ENCODE results near the gene ARID1B.
A peak's percentile ranks its signal among the peaks of the same experiment; 100 is the strongest.

ARID1B gene

DNA sequence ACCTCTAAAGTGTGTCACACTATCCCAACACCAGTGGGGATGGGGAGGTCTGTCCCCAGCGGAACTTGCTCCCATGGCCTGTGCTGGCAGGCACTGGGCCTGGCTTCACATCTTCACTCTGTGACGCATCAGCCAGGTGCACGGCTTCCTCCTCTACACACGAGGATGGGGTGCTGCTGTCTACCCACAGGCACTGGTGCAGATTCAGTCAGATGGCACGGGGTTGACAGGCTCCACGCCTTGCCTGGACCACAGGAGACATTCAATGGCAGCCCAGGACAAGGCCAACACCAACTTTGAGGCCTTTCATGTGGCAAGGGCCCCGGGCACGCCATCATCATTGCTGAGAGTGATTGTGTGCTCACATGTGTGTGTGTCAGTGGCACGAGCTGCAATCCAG, 453.7 kb downstream of the ARID1B start:
- Mint-ChIP-seq H3K27me3 (peaks cover 61 to 69% of the 10 kb centered on the region in 2 donors), H3K4me3 (no peak overlapping the region), H3K4me1 (peaks cover 11 to 26% of the 10 kb centered on the region in 2 donors), H3K27ac (no peak overlapping the region), H3K36me3 (peaks cover 3% of the 10 kb centered on the region in 2 donors), H3K9me3 (no peaks in the 10 kb centered on the region)
- ATAC-seq (replicated peaks) (no peak), DNase-seq (no peak)

GRCh38 chr6:157232161-157232895, 455.1 kb downstream of the ARID1B start:
- H3K4me3 Mint-ChIP-seq, result no peak overlapping the region
- H3K36me3 Mint-ChIP-seq, result peaks cover 3% of the 10 kb centered on the region in 2 donors
- H3K9me3 Mint-ChIP-seq, result no peaks in the 10 kb centered on the region
- H3K27ac Mint-ChIP-seq, result no peak overlapping the region
- H3K27me3 Mint-ChIP-seq, result peaks cover 67 to 68% of the 10 kb centered on the region in 2 donors
- no peak for ATAC-seq (replicated peaks)
- DNase-seq, result no peak
- H3K4me1 Mint-ChIP-seq, result peaks cover 11 to 26% of the 10 kb centered on the region in 2 donors

- Mint-ChIP-seq H3K4me3 (no peak overlapping the region), H3K27ac (no peak overlapping the region), H3K27me3 (peaks cover 66 to 73% of the 10 kb centered on the region in 2 donors), H3K9me3 (peaks cover under 1 to 2% of the 10 kb centered on the region in 2 donors), H3K36me3 (peaks cover 3% of the 10 kb centered on the region in 2 donors), H3K4me1 (peaks cover 11 to 20% of the 10 kb centered on the region in 2 donors)
- ATAC-seq (replicated peaks) (no peak), DNase-seq (no peak)
Measured at GRCh38 chr6:157233156-157233555, 456.0 kb downstream of the ARID1B start.

- Mint-ChIP-seq H3K9me3 (peaks cover 3 to 5% of the 10 kb centered on the region in 2 donors), H3K4me1 (peaks cover 11 to 20% of the 10 kb centered on the region in 2 donors), H3K4me3 (no peak overlapping the region), H3K36me3 (peaks cover 3% of the 10 kb centered on the region in 2 donors), H3K27me3 (peaks cover 69 to 77% of the 10 kb centered on the region in 2 donors), H3K27ac (no peak overlapping the region)
- DNase-seq, result no peak
- ATAC-seq (replicated peaks), result no peak
Measured at GRCh38 chr6:157233686-157234085, 456.5 kb downstream of the ARID1B start.

DNA sequence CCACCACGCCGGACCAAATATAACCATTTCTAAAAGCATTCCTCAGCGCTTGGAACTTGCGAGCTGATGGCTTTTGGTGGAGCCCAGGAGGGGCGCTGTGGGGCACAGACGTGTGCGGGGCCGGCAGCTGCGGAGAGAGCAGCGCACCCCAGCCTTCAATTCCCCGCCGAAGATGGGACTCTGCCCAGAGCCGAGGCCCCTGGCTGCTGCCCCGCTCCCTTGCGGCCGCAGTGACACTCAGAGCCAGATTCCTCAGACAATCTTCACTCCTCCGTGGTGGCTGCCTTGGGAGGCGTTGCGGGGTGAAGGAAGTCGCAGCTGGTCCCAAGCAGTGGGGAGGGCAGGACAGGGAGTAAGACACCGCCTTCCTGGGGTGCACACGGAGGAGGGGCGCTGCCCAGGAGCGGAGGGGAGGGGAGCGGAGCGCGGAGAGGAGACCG, 458.4 kb downstream of the ARID1B start:
- DNase-seq, result no peak
- peaks cover 10 to 18% of the 10 kb centered on the region in 2 donors for H3K4me1 Mint-ChIP-seq
- H3K4me3 Mint-ChIP-seq, result peak overlapping the region; percentile 90 to 95
- H3K36me3 Mint-ChIP-seq, result peaks cover 3% of the 10 kb centered on the region in 2 donors
- H3K27ac Mint-ChIP-seq, result peak overlapping the region; percentile 90
- H3K9me3 Mint-ChIP-seq, result peaks cover 3 to 5% of the 10 kb centered on the region in 2 donors
- peak; percentile 82 to 83 for ATAC-seq (replicated peaks)
- peaks cover 61 to 81% of the 10 kb centered on the region in 2 donors for H3K27me3 Mint-ChIP-seq

- DNase-seq, result no peak
- Mint-ChIP-seq H3K27ac (no peak overlapping the region), H3K9me3 (peaks cover 3 to 5% of the 10 kb centered on the region in 2 donors), H3K36me3 (peaks cover 3% of the 10 kb centered on the region in 2 donors), H3K4me1 (peaks cover 10 to 20% of the 10 kb centered on the region in 2 donors), H3K4me3 (peak overlapping the region; percentile 90 to 95), H3K27me3 (peaks cover 58 to 81% of the 10 kb centered on the region in 2 donors)
- peak; percentile 70 to 74 for ATAC-seq (replicated peaks)
Measured at GRCh38 chr6:157236040-157236725, 459.0 kb downstream of the ARID1B start.

GRCh38 chr6:157238346-157238745, 461.2 kb downstream of the ARID1B start:
- Mint-ChIP-seq H3K9me3 (peaks cover 3 to 5% of the 10 kb centered on the region in 2 donors), H3K4me1 (peaks cover 10 to 20% of the 10 kb centered on the region in 2 donors), H3K27me3 (peaks cover 45 to 67% of the 10 kb centered on the region in 2 donors), H3K4me3 (no peak overlapping the region), H3K27ac (no peak overlapping the region), H3K36me3 (peaks cover 3% of the 10 kb centered on the region in 2 donors)
- ATAC-seq (replicated peaks) (no peak), DNase-seq (no peak)

DNA sequence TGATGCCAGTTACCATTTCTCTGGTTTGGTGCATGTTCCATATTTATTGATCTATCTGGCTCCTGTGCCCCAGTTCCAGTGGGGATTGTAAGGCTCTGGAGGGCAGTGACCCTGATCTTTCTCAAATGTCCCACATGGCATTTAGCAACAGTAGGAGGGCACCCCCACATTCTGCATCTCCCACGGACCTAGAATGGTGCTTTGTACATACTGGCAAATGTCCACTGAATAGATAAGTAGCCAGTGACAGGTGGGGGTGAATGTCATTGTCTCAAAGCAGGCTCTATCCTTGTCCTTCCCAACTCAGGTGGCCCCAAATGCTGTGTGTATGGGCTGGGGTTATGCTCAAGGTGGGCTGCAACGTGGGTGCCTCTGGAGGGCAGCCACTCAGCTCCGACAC, 462.0 kb downstream of the ARID1B start:
- ATAC-seq (replicated peaks), result no peak
- no peak for DNase-seq
- H3K27me3 Mint-ChIP-seq, result peaks cover 43 to 64% of the 10 kb centered on the region in 2 donors
- H3K36me3 Mint-ChIP-seq, result peaks cover 3% of the 10 kb centered on the region in 2 donors
- H3K9me3 Mint-ChIP-seq, result peaks cover 7 to 8% of the 10 kb centered on the region in 2 donors
- no peak overlapping the region for H3K27ac Mint-ChIP-seq
- H3K4me3 Mint-ChIP-seq, result no peak overlapping the region
- peaks cover 10 to 20% of the 10 kb centered on the region in 2 donors for H3K4me1 Mint-ChIP-seq

DNA sequence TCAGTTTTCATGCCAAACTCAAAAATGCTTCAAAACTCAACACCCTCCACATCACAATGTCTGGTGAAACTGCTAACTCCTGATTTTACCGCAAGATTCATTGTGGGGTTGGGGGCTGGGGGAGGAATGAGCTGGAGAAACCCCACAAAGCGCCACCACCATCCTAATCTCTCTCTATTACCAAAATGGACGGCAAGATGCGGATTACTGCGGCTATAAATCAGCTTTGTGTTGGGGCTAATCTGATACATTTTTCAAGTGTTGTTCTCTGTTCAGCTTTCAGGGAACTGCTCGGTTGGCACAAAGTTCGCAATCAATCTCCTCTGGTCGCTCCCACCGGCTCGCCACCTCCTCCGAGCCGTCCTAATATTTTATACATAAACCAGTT, 462.5 kb downstream of the ARID1B start:
- Mint-ChIP-seq H3K27ac (no peak overlapping the region), H3K4me1 (peaks cover 10 to 20% of the 10 kb centered on the region in 2 donors), H3K9me3 (peaks cover 7 to 8% of the 10 kb centered on the region in 2 donors), H3K36me3 (peaks cover 3% of the 10 kb centered on the region in 2 donors), H3K27me3 (peaks cover 41 to 59% of the 10 kb centered on the region in 2 donors), H3K4me3 (no peak overlapping the region)
- no peak for ATAC-seq (replicated peaks)
- no peak for DNase-seq

DNA sequence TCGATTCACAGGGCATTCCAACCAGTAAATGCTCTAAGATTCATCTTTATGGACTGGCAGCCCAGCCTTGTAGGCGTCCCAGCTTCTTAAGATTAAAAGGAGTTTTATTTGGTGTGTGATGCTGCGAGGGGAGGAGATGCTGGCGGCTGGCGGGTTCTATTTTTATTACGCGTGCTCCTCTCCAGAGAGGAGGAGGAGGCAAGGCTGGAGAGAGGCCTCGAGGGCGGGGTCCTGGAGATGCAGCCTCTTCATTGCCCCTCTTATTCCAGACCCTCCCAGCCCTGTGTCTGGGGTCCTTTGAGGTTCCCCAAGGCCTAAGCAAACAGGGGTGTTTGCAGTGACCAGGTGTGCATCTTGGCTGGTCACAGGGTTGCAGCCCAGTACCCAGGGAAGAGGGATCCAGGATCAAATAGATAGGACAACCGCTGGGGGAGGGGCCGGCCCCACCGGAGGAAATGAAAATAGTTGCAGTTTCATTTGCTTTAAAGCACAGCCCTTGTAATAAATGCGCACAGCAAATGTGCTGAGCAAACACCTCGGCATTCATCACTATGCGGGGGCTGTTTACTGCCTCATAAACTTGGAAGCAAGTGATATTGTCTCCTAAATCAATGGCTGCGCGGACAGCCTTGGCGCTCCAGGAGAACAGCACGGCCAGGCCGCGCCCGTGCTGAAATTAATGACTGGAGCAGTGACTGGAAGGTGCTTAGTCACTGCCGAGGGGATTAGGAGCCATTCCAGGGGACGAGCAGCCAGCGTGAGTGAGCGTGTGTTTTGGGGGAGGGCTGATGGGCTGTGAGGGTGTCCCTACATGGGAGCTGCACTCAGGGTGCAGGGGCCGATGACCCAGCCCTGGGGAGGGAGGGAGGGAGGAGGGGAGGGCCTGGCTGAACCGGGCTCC, 463.1 kb downstream of the ARID1B start:
- H3K36me3 Mint-ChIP-seq, result peaks cover 3% of the 10 kb centered on the region in 2 donors
- peak overlapping the region; percentile 23 to 34 for H3K4me3 Mint-ChIP-seq
- H3K27ac Mint-ChIP-seq, result no peak overlapping the region
- DNase-seq (no peak), ATAC-seq (replicated peaks) (no peak)
- peaks cover 7 to 8% of the 10 kb centered on the region in 2 donors for H3K9me3 Mint-ChIP-seq
- peaks cover 37 to 52% of the 10 kb centered on the region in 2 donors for H3K27me3 Mint-ChIP-seq
- peaks cover 6 to 20% of the 10 kb centered on the region in 2 donors for H3K4me1 Mint-ChIP-seq

DNA sequence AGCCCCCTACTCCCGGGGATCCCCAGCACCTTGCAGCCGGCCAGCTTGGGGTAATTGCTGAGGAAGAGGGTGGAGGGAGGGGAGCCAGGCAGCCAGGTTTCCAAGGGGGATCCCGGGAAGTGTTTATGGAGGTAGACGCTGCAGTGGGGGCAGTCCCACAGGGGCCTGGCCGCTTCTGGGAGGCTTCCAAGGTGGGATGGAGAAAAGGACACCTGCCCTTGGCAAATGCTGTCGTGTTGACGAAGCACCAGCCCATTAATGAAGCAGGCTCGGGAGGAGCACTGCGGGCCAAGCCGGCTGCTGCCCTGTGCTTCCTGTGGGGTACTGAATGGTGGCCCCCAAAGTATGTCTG, 463.8 kb downstream of the ARID1B start:
- H3K36me3 Mint-ChIP-seq, result no peaks in the 10 kb centered on the region
- DNase-seq, result no peak
- H3K4me3 Mint-ChIP-seq, result no peak overlapping the region
- H3K4me1 Mint-ChIP-seq, result peaks cover 1 to 13% of the 10 kb centered on the region in 2 donors
- no peak overlapping the region for H3K27ac Mint-ChIP-seq
- peaks cover 31 to 46% of the 10 kb centered on the region in 2 donors for H3K27me3 Mint-ChIP-seq
- H3K9me3 Mint-ChIP-seq, result peaks cover 7 to 8% of the 10 kb centered on the region in 2 donors
- no peak for ATAC-seq (replicated peaks)

GRCh38 chr6:157242791-157243190, 465.6 kb downstream of the ARID1B start:
- ATAC-seq (replicated peaks), result no peak
- Mint-ChIP-seq H3K27me3 (peaks cover 23 to 38% of the 10 kb centered on the region in 2 donors), H3K4me1 (peaks cover 1 to 9% of the 10 kb centered on the region in 2 donors), H3K36me3 (no peaks in the 10 kb centered on the region), H3K27ac (no peak overlapping the region), H3K4me3 (no peak overlapping the region), H3K9me3 (peaks cover 7 to 8% of the 10 kb centered on the region in 2 donors)
- DNase-seq, result no peak

DNA sequence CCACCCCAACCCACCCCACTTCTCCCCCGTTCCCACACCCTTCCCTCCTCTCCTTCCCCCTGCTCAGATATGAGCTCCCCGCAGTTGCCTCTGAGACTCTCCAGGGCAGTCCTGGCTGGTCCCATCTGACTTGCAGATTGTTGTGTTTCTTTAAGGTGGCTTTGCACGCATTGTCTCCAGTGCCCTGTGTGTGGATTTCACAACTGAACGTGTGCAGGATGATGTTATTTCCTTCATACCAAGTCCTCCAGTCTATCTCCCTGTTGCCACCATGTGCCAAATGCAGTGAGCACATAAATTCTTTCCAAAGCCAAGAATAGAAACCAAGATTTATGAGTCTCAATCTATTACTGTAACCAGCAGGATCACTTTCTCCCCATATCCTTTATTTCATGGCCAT, 467.0 kb downstream of the ARID1B start:
- Mint-ChIP-seq H3K36me3 (peaks cover 0 to 3% of the 10 kb centered on the region in 2 donors), H3K4me3 (no peak overlapping the region), H3K27me3 (peaks cover 17 to 33% of the 10 kb centered on the region in 2 donors), H3K4me1 (peaks cover 1 to 9% of the 10 kb centered on the region in 2 donors), H3K27ac (no peak overlapping the region), H3K9me3 (peaks cover 7 to 10% of the 10 kb centered on the region in 2 donors)
- ATAC-seq (replicated peaks), result no peak
- no peak for DNase-seq

DNA sequence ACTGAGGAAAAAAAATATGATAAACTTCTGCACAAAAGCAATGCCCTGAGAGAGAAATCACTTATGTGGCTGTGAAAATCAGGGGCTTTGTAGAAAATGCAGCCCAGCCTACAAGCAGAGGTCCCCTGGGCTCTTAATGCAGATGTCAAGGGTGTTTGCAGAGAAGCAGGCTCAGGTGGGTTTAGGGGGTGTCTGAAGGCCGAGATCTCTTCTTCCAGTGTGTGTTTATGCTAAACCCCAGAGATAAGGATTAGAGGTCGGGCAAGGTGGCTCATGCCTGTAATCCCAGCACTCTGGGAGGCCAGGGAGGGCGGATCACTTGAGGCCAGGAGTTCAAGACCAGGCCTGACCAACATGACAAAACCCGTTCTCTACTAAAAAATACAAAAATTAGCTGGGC, 467.6 kb downstream of the ARID1B start:
- H3K4me3 Mint-ChIP-seq, result no peak overlapping the region
- peaks cover 1 to 9% of the 10 kb centered on the region in 2 donors for H3K4me1 Mint-ChIP-seq
- peaks cover 0 to 3% of the 10 kb centered on the region in 2 donors for H3K36me3 Mint-ChIP-seq
- DNase-seq (no peak), ATAC-seq (replicated peaks) (no peak)
- H3K27ac Mint-ChIP-seq, result no peak overlapping the region
- peaks cover 17 to 33% of the 10 kb centered on the region in 2 donors for H3K27me3 Mint-ChIP-seq
- peaks cover 7 to 10% of the 10 kb centered on the region in 2 donors for H3K9me3 Mint-ChIP-seq
